Neural progenitor cell (in vitro differentiated cells): ENCODE data around the gene MAP3K9. TPM values are rescaled to one million over a fixed set of nuclear protein-coding genes. Genes with fewer than 3 reads are reported as not detected.
"Not testable (repeated sequence)": the region's sequence is repeated elsewhere in the genome, so short reads cannot be mapped to it uniquely, and the experiment has no call there.

Experiments used
- DNase-seq: peaks from one replicate; pipeline ENCODE4 v3.0.0-alpha.2; 2016; ENCODE audit warnings: low spot score
- H2AFZ ChIP-seq: fragments of 200-600 bp; sonication (generic); replicated peaks from 2 replicates; pipeline ENCODE4 v1.6.1; 2016; ENCODE audit warnings: antibody characterized with exemption
- H3F3A ChIP-seq: fragments of 200-600 bp; sonication (generic); 2 replicates; pipeline ENCODE4 v1.6.1; 2016; ENCODE audit warnings: antibody characterized with exemption, low read depth
- H3K27ac ChIP-seq: fragments of 200-600 bp; sonication (generic); 2 replicates; pipeline ENCODE4 v1.5.1; 2016; ENCODE audit warnings: mild to moderate bottlenecking
- H3K27me3 ChIP-seq: fragments of 200-600 bp; sonication (generic); 2 replicates; pipeline ENCODE4 v1.6.1; 2016; ENCODE audit warnings: mild to moderate bottlenecking, moderate library complexity
- H3K36me3 ChIP-seq: fragments of 200-600 bp; sonication (generic); 2 replicates; pipeline ENCODE4 v1.5.1; 2016
- H3K4me1 ChIP-seq: fragments of 200-600 bp; sonication (generic); 2 replicates; pipeline ENCODE4 v1.6.1; 2016; ENCODE audit warnings: mixed run types
- H3K4me2 ChIP-seq: fragments of 200-600 bp; sonication (generic); 2 replicates; pipeline ENCODE4 v1.6.1; 2016
- H3K4me3 ChIP-seq: fragments of 200-600 bp; sonication (generic); 2 replicates; pipeline ENCODE4 v1.5.1; 2016
- H3K79me2 ChIP-seq: fragments of 200-600 bp; sonication (generic); 2 replicates; pipeline ENCODE4 v1.6.1; 2016; ENCODE audit warnings: low read depth
- H3K9ac ChIP-seq: fragments of 200-600 bp; sonication (generic); 2 replicates; pipeline ENCODE4 v1.6.1; 2016
- H3K9me3 ChIP-seq: fragments of 200-600 bp; sonication (generic); 2 replicates; pipeline ENCODE4 v1.5.1; 2016; ENCODE audit warnings: low read depth
- H4K20me1 ChIP-seq: fragments of 200-600 bp; sonication (generic); 2 replicates; pipeline ENCODE4 v1.6.1; 2016; ENCODE audit warnings: low read depth
- H3K27ac Mint-ChIP-seq: 3 replicates; pipeline ENCODE4 v1.8.0; 2021; ENCODE audit warnings: mixed read lengths
- H3K27me3 Mint-ChIP-seq: 2 replicates; pipeline ENCODE4 v1.8.0; 2022; ENCODE audit warnings: low read depth, mild to moderate bottlenecking, inconsistent platforms, moderate library complexity, mixed read lengths; ENCODE audit not compliant: insufficient read depth
- H3K36me3 Mint-ChIP-seq: 3 replicates; pipeline ENCODE4 v1.8.0; 2021; ENCODE audit warnings: mixed read lengths
- H3K4me1 Mint-ChIP-seq: 3 replicates; pipeline ENCODE4 v1.8.0; 2021; ENCODE audit warnings: mixed read lengths
- H3K4me3 Mint-ChIP-seq: 3 replicates; pipeline ENCODE4 v1.8.0; 2021; ENCODE audit warnings: mild to moderate bottlenecking, moderate library complexity, mixed read lengths
- H3K9me3 Mint-ChIP-seq: 3 replicates; pipeline ENCODE4 v1.8.0; 2020; ENCODE audit warnings: mixed read lengths
- EZH2 ChIP-seq: fragments of 200-600 bp; sonication (generic); IDR thresholded peaks from 2 replicates; pipeline ENCODE4 v1.6.1; 2017; ENCODE audit warnings: antibody characterized with exemption, mild to moderate bottlenecking, moderate library complexity
- EZH2phosphoT487 ChIP-seq: fragments of 200-600 bp; sonication (generic); IDR thresholded peaks from 2 replicates; pipeline ENCODE4 v1.6.1; 2017; ENCODE audit warnings: antibody characterized with exemption
- total RNA-seq: library from RNA; depleted of rRNA; stranded (reverse); fragments of >200 nt; gene quantifications from 2 replicates; pipeline ENCODE4 v1.2.3, GENCODE V29; 2015; ENCODE audit warnings: low replicate concordance
- TF ChIP-seq, protein P1 (sequence below): fragments of 200-600 bp; sonication (generic); IDR thresholded peaks from 2 replicates; pipeline ENCODE4 v1.5.1; 2017; ENCODE audit warnings: antibody characterized with exemption, mild to moderate bottlenecking

Gene MAP3K9
- total RNA-seq, 1 donor from 2014 or later = 14.9 TPM

- no peak for DNase-seq
- TF ChIP-seq, protein P1, sequence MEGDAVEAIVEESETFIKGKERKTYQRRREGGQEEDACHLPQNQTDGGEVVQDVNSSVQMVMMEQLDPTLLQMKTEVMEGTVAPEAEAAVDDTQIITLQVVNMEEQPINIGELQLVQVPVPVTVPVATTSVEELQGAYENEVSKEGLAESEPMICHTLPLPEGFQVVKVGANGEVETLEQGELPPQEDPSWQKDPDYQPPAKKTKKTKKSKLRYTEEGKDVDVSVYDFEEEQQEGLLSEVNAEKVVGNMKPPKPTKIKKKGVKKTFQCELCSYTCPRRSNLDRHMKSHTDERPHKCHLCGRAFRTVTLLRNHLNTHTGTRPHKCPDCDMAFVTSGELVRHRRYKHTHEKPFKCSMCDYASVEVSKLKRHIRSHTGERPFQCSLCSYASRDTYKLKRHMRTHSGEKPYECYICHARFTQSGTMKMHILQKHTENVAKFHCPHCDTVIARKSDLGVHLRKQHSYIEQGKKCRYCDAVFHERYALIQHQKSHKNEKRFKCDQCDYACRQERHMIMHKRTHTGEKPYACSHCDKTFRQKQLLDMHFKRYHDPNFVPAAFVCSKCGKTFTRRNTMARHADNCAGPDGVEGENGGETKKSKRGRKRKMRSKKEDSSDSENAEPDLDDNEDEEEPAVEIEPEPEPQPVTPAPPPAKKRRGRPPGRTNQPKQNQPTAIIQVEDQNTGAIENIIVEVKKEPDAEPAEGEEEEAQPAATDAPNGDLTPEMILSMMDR = no peak
- TF ChIP-seq EZH2 (no peak), EZH2phosphoT487 (no peak)
- H3K4me3 Mint-ChIP-seq = no peak overlapping the region
- H3K27ac Mint-ChIP-seq = no peak overlapping the region
- Histone ChIP-seq H3K9ac (no peak overlapping the region), H3K36me3 (no peaks in the 10 kb centered on the region), H3K27me3 (no peaks in the 10 kb centered on the region), H3K4me2 (no peak overlapping the region), H3K9me3 (no peaks in the 10 kb centered on the region), H3K4me1 (no peaks in the 10 kb centered on the region), H3K79me2 (no peaks in the 10 kb centered on the region), H2AFZ (no peak overlapping the region), H3K27ac (no peak overlapping the region), H3F3A (no peaks in the 10 kb centered on the region), H3K4me3 (no peak overlapping the region), H4K20me1 (no peaks in the 10 kb centered on the region)
- no peaks in the 10 kb centered on the region for H3K36me3 Mint-ChIP-seq
- H3K4me1 Mint-ChIP-seq = no peaks in the 10 kb centered on the region
- H3K27me3 Mint-ChIP-seq = no peaks in the 10 kb centered on the region
- no peaks in the 10 kb centered on the region for H3K9me3 Mint-ChIP-seq
These were observed 47.7 kb upstream of the MAP3K9 start for GRCh38 chr14:70856851-70857495.

DNA sequence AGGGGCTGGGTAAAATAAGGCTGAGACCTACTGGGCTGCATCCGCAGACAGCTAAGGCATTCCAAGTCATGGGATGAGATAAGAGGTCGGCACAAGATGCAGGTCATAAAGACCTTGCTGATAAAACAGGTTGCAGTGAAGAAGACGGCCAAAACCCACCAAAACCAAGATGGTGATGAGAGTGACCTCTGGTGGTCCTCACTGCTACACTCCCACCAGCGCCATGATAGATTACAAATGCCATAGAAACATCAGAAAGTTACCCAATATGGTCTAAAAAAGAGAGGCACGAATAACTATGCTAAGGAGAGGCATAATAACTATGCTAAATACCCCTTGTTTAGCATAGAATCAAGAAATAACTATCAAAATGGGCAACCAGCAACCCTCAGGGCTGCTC is 46.2 kb upstream of the MAP3K9 start:
- H3K4me1 ChIP-seq = no peaks in the 10 kb centered on the region
- H3K4me3 ChIP-seq = no peak overlapping the region
- H3K9me3 ChIP-seq = no peaks in the 10 kb centered on the region
- no peaks in the 10 kb centered on the region for H3K27me3 ChIP-seq
- no peaks in the 10 kb centered on the region for H3K79me2 ChIP-seq
- no peak overlapping the region for H3K9ac ChIP-seq
- TF ChIP-seq, protein P1 = peak; percentile 38
- TF ChIP-seq EZH2 = no peak
- no peaks in the 10 kb centered on the region for H3F3A ChIP-seq
- DNase-seq = no peak
- no peaks in the 10 kb centered on the region for H3K4me1 Mint-ChIP-seq
- H3K36me3 Mint-ChIP-seq = no peaks in the 10 kb centered on the region
- no peak overlapping the region for H2AFZ ChIP-seq
- no peak overlapping the region for H3K27ac Mint-ChIP-seq
- no peaks in the 10 kb centered on the region for H4K20me1 ChIP-seq
- no peak overlapping the region for H3K27ac ChIP-seq
- no peak overlapping the region for H3K4me3 Mint-ChIP-seq
- H3K27me3 Mint-ChIP-seq = no peaks in the 10 kb centered on the region
- no peaks in the 10 kb centered on the region for H3K9me3 Mint-ChIP-seq
- H3K36me3 ChIP-seq = no peaks in the 10 kb centered on the region
- no peak overlapping the region for H3K4me2 ChIP-seq

GRCh38 chr14:70853658-70854057 is 44.3 kb upstream of the MAP3K9 start:
- not testable (repeated sequence) for H3K79me2 ChIP-seq, H3K36me3 Mint-ChIP-seq, H3K4me3 Mint-ChIP-seq

DNA sequence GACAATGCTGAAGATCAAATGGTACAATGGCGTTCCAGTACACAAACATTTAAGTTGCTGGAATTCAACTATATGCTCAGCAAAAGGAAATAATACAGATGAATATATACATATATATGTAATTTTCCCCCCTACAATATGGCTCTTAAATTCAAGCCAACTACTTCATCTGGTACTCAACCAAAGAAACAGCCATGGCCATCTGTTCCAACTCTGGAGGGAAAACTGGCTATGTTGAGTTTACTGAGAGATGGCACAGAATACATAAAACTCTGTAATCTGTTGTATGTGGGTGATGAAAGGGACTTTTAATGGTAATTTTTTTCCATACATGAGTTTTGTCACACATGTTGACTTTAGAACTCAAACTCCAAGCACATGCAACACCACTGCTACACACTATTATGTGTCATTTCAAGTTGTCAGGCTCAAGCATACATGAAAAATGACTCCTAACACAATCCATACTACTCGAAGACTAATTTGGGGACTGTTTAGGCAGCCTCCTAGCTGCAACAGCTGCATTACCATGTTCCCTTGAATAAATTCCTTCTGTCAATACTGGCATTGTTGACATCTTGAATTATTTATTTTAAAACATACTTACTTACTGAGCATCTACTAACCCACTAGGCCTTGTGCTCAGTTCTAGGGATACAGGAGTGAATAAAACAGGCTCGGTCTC is 38.2 kb upstream of the MAP3K9 start:
- no peak overlapping the region for H3K4me3 Mint-ChIP-seq
- no peaks in the 10 kb centered on the region for H4K20me1 ChIP-seq
- H3K9ac ChIP-seq = no peak overlapping the region
- no peak overlapping the region for H3K4me2 ChIP-seq
- peaks cover 2% of the 10 kb centered on the region for H3K27me3 Mint-ChIP-seq
- no peak overlapping the region for H3K27ac ChIP-seq
- no peak overlapping the region for H3K27ac Mint-ChIP-seq
- DNase-seq = no peak
- no peaks in the 10 kb centered on the region for H3K9me3 ChIP-seq
- H3K9me3 Mint-ChIP-seq = no peaks in the 10 kb centered on the region
- H3K36me3 ChIP-seq = no peaks in the 10 kb centered on the region
- no peak overlapping the region for H3K4me3 ChIP-seq
- no peaks in the 10 kb centered on the region for H3K79me2 ChIP-seq
- no peaks in the 10 kb centered on the region for H3F3A ChIP-seq
- no peak overlapping the region for H2AFZ ChIP-seq
- no peaks in the 10 kb centered on the region for H3K36me3 Mint-ChIP-seq
- no peaks in the 10 kb centered on the region for H3K4me1 ChIP-seq
- no peaks in the 10 kb centered on the region for H3K4me1 Mint-ChIP-seq
- H3K27me3 ChIP-seq = no peaks in the 10 kb centered on the region
- TF ChIP-seq, protein P1 = no peak
- TF ChIP-seq EZH2phosphoT487 = no peak
- no peak for TF ChIP-seq EZH2

More at GRCh38 chr14:70853658-70854057, 44.3 kb upstream of the MAP3K9 start:
- not testable (repeated sequence) for H3K4me3 ChIP-seq, H3K9me3 ChIP-seq, H3K27me3 ChIP-seq, H3K9ac ChIP-seq, H2AFZ ChIP-seq, H4K20me1 ChIP-seq, H3K27me3 Mint-ChIP-seq, H3K27ac Mint-ChIP-seq, H3K9me3 Mint-ChIP-seq, H3K4me2 ChIP-seq, H3K4me1 ChIP-seq, H3K27ac ChIP-seq, DNase-seq, H3K36me3 ChIP-seq, H3F3A ChIP-seq, H3K4me1 Mint-ChIP-seq
